ENCODE data around the gene DCAF6.

Gene DCAF6

DNA sequence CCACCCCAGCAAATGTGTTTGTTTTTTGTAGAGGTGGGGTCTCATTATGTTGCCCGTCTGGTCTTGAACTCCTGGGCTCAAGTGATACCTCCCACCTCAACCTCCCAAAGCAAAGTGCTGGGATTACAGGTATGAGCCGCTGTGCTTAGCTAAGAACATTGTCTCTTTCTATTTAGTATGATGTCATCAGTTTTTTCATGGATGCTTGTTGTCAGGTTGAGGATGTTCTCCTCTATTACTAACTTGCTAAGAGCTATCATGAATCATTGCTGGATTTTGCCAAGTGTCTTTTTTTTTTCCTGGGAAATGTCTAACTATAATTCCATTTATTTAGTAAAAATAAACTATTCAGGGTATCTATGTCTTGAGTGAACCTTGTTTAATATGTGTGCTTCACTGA, 19.4 kb downstream of the DCAF6 start:
- no peak for DNase-seq

DNA sequence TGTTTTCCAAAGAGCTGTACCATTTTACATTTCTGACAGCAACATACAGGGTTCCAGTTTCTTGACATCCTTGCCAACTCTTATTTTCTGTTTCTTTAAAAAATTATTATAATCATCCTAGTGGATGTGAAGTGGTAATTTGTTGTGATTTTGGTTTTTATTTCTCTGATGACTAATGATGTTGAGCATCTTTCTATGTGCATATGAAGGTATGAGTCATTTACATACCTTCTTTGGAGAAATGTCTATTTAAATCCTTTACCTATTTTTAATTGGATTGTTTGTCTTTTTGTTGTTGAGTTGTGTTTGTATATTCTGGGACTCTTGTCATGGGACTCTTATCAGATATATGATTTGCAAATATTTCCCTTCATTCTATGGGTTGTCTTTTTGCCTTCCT, 21.2 kb downstream of the DCAF6 start:
- DNase-seq, result no peak

DNA sequence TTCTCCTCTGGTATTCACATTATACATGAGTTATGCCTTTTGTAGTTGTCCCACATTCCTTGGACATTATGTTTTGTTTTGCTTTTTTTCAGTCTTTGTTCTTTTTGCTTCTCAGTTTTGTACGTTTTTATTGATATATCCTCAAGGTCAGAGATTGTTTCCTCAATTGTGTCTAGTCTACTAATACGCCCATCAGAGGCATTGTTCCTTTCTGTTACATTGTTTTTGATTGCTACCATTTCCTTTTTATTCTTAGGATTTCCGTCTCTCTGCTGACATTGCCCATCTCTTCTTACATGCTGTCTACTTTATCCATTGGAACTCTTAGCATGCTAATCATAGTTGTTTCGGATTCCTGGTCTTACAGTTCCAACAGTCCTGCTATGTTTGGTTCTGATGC, 28.2 kb downstream of the DCAF6 start:
- no peak for DNase-seq

DNA sequence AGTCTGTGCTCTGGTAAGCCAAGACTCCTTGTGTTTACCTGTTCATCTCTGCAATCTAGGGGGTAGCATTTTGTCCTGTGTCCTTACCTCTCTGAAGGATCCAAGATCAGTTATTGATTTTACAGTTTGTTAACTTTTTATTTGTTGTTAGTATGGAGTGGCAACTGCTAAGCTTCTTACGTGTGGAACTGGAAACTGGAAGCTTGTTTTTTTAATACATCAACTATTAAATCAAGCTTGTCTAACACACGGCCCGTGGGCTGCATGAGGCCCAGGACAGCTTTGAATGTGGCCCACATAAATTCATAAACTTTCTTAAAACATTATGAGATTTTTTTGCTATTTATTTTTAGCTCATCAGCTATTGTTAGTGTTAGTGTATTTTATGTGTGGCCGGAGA, 29.6 kb downstream of the DCAF6 start:
- DNase-seq, result no peak

DNA sequence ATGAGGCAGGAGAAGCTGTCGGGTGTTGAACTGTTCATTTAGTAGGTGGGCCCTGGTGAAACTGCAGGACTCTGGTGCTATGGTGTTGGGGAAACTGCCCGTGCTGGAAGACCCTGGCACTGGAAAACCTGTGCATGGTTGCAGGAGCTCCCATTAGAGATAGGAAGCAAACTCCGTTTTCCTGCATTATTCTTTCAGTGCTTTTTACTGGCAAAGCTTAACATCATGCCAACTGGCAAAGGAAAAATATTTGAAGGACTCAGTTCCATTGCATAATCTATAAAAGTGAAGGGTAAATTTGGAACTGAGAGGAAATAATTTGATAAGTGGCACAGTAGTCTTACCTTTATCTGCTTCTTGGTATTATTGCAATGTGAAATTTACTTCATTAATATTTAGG, 32.1 kb downstream of the DCAF6 start:
- no peak for DNase-seq

DNA sequence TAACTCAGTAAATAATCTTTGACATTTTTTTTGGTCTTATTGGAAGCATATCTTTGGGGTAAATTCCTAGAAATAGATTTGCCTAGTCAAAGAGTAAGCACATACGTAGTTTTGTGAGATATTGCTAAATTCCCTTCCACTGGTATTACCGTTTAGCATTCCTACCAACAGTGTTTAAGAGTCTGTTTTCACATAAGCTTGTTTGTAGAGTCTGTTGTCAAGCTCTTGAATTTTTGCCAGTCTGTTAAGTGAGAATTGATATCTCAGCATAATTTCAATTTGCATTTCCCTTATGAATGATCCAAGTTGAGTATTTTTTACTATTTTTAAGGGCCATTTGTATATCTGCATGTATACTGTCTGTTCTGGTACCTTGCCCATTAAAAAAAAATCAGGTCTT, 37.3 kb downstream of the DCAF6 start:
- DNase-seq, result no peak

DNA sequence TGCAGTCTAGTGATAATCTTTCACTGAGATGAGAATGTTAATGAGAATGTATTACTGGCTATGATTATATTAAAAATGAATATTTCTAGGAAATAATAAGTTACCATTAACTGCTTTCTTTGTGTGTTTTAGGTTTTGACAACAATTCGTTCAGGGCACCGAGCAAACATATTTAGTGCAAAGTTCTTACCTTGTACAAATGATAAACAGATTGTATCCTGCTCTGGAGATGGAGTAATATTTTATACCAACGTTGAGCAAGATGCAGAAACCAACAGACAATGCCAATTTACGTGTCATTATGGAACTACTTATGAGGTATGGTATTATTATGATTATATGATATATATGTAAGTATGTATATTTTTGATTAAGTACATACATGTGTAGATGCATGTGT, 38.2 kb downstream of the DCAF6 start:
- DNase-seq, result no peak

DNA sequence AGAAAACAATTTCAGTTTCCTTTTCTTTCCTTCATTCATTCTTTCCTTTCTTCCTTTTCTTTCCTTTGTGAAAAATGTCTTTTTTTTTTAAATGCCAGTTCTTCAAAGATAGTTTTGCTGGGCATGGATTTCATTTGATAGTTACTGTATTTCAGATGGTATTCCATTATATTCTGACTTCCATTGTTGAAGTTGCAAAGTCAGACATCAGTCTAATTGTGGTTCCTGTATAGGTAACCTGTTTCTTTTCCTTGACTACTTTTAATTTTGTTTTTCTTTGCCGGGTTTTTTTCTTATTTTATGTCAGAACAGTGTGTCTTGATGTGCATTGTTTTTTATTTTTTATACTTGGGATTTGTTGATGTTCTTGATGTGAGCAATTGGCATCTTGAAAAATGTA, 40.8 kb downstream of the DCAF6 start:
- no peak for DNase-seq

DNA sequence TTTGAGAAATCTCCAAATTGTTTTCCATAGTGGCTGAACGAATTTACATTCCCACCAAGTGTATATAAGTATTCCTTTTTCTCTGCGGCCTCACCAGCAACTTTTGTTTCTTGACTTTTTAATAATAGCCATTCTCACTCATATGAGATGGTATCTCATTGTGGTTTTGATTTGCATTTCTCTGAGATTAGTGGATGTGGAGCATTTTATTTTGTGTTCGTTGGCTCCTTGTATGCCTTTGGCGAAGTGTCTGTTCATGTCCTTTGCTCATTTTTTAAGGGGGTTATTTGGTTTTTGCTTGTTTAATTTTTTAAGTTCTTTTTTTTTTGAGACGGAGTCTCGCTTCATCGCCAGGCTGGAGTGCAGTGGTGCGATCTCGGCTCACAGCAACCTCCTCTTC, 45.5 kb downstream of the DCAF6 start:
- no peak for DNase-seq

DNA sequence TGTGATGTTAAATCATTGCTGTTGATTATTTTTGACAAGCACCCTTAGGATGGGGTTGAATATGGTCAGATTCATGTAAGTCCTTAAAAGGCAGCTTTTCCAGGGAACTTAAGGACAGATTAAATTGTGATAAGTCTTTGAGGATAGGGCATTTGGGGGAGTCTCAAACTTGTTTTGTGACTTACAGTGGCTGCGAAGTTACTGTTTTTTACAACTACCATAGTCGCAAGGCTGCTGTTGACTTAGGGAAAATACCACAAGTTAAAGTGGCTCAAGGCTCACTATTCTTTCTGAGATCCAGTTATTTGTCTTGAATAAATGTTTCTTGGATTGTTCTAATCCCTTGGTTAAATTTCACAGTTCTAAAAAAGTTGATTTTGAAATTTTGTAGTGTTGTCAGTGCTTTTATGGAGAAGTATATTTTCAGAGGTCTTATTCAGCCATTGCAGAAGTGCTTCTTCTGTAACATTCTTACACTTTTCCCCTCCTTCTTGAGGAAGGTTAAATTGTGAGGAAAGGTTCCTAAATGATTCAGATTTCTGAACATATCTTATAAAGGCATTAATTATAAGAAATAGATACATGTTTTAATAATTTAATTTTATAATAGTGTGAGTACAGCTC, 47.4 kb downstream of the DCAF6 start:
- DNase-seq, result no peak

DNA sequence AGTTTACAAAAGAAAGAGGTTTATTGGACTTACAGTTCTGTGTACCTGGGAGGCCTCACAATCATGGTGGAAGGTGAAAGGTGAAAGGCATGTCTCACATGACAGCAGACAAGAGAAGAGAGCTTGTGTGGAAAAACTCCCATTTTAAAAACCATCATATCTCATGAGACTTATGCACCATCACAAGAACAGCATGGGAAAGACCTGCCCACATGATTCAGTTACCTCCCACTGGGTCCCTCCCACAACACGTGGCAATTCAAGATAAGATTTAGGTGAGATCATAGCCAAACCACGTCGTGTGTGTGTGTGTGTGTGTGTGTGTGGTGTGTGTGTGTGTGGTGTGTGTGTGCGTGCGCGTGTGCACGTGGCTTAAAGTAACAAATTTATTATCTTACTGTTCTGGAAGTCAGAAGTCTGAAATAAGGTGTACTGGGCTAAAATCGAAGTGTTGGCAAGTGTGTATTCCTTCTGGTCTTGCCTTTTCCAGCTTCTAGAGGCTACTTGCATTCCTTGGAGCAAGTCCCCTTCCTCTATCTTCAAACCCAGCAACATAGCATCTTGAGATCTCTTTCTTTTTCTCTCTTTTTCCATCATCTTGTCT, 48.5 kb downstream of the DCAF6 start:
- DNase-seq, result no peak

DNA sequence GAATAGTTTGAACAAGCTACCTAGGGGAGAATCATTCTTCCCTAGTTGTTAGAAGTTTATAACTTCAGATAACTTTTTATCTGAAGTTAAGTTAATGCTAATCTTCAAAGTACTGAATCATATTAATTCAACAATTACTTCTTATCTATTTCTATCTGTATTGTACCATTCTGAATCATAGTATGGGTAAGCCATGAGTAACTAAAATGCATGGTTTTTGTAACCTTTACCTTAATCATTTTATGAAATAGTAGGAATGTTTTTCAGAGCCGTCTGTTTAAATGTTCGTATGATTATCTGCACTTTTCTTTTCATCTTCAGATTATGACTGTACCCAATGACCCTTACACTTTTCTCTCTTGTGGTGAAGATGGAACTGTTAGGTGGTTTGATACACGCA, 50.7 kb downstream of the DCAF6 start:
- DNase-seq, result no peak

DNA sequence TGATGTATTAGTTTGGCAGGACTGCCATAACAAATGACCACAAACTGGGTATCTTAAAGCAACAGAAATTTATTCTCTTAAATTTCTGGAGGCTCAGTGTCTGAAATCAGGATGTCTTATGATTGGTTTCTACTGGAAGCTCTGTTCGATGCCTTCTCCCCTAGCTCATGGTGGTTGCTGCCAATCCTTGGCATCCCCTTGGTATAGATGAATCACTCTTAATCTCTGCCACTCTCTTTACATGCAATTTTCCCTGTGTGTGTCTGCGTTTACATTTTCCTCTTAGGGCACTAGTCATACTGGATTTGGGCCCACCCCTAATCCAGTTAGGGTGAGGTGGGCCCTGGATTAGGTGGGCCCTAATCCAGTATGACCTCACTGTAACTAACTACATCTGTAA, 55.1 kb downstream of the DCAF6 start:
- DNase-seq, result no peak

DNA sequence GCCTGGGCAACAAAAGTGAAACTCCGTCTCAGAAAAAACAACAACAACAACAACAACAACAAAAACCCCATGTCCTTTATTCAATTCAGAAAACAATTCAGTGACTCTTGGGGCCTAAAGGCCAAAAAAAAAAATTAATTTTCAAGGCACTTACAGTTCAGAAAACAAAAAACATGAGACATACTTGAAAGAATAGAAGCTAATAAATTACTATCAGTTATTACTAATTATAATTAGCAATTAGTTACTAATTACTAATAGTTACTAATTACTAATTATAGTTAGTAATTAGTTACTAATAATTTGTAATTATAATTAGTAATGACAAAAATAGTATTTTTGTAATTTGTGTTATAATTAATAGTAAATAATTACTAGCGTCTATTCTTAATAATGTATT, 57.2 kb downstream of the DCAF6 start:
- DNase-seq, result no peak

DNA sequence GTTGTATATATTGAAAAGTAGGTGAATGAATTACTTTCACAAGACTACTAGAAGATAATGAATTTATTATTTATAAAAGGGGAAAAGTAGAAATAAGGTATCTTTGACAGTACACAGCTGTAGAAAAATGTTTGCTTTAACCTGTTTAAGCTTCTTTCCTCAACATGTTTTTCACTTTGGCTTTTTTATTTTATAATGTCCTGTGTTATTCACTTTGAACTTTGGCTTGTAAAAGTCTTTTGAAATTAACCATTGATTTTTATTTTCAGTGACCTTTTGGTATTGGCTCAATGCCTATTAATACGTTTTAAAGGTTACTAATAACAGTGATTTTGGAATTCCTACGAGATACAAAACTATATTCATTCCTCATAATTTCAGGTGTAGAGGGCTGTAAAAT, 58.1 kb downstream of the DCAF6 start:
- DNase-seq, result no peak

DNA sequence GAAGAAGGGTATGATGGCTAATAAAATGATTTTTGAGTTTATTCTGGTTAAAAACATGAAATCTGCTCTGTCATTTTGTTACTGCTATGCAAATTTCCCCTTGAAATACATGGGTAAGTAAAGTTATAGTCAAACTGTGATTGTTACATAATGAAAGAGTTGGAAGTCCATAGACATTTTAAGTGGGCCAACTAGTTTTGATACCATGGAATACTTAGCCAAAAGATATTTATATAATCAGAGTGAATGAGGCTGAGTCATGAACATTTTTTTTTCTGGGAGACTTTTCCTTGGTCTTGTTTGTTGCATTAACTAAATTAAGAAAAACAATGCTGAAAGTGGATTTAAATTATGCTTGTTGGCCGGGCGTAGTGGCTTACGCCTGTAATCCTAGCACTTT, 58.6 kb downstream of the DCAF6 start:
- no peak for DNase-seq

DNA sequence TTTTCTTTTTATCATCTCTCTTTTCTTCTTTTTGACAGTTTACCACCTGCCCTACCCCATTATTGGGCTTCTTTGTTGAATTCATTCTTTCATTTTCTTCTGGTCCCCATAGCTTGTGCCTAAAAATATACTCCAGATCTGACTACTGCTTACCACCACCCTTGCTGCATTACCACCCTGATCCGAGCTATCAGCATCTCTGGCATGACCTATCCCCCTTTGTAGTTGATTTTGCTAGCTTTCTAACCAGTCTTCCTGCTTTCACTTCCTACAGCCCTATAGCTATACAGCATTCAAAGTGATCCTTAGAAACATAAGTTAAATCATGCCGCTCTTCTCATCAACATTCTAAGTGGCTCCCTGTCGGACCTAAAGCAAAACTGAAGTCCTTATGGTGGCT, 59.8 kb downstream of the DCAF6 start:
- DNase-seq, result no peak

DNA sequence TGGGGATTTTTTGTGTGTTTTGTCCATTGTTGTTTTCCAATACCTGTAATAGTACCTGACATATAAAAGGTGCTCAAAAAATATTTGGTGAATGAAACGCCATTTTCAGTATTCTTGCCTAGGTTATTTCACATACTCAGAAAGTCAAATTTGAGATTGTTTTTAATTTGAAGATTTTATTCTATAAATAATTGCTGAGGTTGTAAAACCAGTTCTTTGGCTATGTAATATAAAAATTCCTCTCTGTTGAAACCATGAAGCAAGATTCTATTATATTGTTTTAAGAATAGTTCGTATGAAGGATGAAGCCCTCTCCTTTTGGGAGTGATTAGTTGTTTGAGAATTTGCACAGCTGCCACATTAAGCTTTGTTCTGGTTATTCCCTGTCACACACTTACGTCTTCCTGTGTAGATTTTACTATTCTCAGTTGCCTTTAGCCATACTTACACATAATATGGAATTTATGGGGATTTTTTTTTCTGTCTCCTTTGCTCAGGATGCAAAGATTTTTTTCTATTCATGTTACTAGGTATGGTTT, 60.6 kb downstream of the DCAF6 start:
- no peak for DNase-seq

DNA sequence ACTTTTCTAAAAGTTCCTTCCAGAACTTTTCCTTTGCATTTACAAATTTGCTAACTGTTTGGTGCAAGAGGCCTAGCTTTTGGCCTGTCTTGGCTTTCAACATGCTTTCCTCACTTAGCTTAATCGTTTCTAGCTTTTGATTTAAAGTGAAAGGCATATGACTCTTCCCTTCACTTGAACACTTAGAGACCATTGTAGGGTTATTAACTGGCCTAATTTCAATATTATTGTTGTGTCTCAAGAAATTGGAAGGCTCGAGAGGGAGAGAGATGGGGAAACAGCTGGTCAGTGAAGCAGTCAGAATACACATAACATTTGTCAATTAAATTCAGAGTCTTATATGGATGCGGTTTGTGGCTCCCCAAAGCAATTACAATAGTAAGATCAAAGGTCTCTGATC, 63.4 kb downstream of the DCAF6 start:
- no peak for DNase-seq

DNA sequence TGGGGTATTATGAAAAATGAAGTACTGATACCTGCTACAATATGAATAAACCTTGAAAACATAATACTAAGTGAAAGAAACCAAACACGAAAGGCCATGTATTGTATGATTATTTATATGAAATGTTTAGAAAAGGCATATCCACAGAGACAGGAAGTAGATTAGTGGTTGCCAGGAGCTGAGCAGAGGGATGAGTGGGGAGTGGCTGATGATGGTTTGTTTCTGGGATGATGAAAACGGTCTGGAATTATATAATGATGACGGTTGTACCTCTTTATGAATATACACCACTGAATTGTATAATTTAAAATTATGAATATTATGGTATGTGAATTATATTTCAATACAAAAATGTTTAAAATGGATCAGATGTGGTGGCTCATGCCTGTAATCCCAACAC, 64.2 kb downstream of the DCAF6 start:
- DNase-seq, result no peak

DNA sequence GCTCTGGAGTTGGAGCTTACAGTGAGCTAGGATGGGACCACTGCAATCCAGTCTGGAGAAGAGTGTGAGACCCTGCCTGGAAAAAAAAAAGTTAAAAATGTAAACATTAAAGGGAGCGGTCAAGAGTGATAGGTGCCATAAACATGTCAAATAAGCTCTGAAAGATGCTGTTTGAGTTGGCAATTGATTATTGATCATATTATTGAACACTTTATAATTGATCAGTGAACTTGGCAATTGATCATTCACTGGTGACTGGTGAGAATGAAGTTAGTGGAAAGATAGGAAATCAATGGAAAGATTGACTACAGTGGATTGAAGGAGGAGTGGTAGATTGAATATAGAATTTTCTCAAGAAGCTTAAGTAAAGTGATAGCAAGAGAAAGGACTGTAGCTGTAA, 64.7 kb downstream of the DCAF6 start:
- DNase-seq, result no peak

DNA sequence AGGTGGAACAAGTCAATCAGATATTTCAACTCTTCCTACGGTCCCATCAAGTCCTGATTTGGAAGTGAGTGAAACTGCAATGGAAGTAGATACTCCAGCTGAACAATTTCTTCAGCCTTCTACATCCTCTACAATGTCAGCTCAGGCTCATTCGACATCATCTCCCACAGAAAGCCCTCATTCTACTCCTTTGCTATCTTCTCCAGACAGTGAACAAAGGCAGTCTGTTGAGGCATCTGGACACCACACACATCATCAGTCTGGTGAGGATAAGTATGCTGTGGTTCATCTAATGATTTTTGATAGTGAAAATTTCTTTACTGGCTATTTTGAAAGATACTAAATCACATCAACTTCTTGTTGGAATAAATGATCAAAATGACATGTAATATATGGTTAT, 68.0 kb downstream of the DCAF6 start:
- DNase-seq, result peak in 14 of 56 donors; percentile 0 to 16 (median 3)

DNA sequence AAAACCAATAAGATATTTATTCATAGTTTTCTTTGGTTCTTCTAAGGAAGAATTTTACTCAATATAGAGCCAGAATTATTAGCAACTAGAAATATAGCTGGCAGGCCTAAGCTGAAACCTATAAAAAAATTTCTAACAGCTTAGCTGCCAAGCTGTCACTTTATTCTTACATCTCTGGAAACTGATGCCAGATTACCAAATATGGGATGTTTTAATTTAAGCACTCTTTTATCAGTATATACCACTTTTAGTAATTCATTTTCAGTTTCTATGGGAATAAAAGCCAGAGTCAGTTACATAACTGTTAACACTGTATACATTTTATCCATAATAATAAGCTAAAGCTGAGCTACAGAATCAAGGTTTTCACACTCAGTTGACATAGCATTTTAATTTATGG, 69.0 kb downstream of the DCAF6 start:
- no peak for DNase-seq

DNA sequence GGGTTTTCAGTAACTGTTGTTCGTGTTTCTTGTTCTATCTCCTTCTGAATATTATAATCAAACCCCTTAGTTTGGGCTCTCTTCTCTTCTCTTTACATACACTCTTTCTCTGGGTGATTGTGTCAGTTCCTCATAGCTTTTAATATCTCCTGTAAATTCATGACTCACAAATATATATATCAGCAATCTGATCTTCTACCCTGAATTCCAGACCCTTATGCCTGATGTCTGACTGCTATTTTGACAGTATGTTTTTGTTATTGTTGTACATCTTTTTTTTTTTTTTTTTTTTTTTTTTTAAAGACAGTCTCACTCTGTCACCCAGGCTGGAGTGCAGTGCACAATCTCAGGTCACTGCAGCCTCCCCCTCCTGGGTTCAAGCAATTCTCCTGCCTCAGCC, 71.2 kb downstream of the DCAF6 start:
- no peak for DNase-seq

Measured in nucleus accumbens (tissue), 56 donors.